ACC112 (cell line): ENCODE measurements around the gene TLR2.
A peak's percentile ranks its signal among the peaks of the same experiment; 100 is the strongest.
"Not testable (repeated sequence)": the region's sequence is repeated elsewhere in the genome, so short reads cannot be mapped to it uniquely, and the experiment has no call there.

Experiments
- H2AFZ ChIP-seq: fragments of 200-600 bp; sonication (generic); one replicate; pipeline ENCODE4 v1.6.0; 2017; ENCODE audit warnings: antibody characterized with exemption, low read length; ENCODE audit not compliant: unreplicated experiment
- H3K27ac ChIP-seq: fragments of 200-600 bp; sonication (generic); 2 replicates; pipeline ENCODE4 v1.5.1; 2014; ENCODE audit warnings: low read depth, mild to moderate bottlenecking, antibody characterized with exemption, low read length, moderate library complexity
- H3K27me3 ChIP-seq: fragments of 200-600 bp; sonication (generic); 2 replicates; pipeline ENCODE4 v1.6.1; 2014; ENCODE audit warnings: mild to moderate bottlenecking, antibody characterized with exemption, low read length, moderate library complexity, mixed read lengths; ENCODE audit not compliant: insufficient read depth
- H3K36me3 ChIP-seq: fragments of 200-600 bp; sonication (generic); 2 replicates; pipeline ENCODE4 v1.6.1; 2016; ENCODE audit warnings: mild to moderate bottlenecking, antibody characterized with exemption, low read length, moderate library complexity, mixed read lengths; ENCODE audit not compliant: insufficient read depth
- H3K4me1 ChIP-seq: fragments of 200-600 bp; sonication (generic); one replicate; pipeline ENCODE4 v1.6.1; 2016; ENCODE audit warnings: low read length, mixed read lengths; ENCODE audit not compliant: insufficient read depth, unreplicated experiment, control insufficient read depth
- H3K4me3 ChIP-seq: fragments of 200-600 bp; sonication (generic); 2 replicates; pipeline ENCODE4 v1.5.1; 2014; ENCODE audit warnings: mild to moderate bottlenecking, low read depth, low read length
- H3K79me2 ChIP-seq: fragments of 200-600 bp; sonication (generic); one replicate; pipeline ENCODE4 v1.6.0; 2016; ENCODE audit warnings: low read length; ENCODE audit not compliant: control insufficient read depth, unreplicated experiment, insufficient read depth

TLR2 gene

DNA sequence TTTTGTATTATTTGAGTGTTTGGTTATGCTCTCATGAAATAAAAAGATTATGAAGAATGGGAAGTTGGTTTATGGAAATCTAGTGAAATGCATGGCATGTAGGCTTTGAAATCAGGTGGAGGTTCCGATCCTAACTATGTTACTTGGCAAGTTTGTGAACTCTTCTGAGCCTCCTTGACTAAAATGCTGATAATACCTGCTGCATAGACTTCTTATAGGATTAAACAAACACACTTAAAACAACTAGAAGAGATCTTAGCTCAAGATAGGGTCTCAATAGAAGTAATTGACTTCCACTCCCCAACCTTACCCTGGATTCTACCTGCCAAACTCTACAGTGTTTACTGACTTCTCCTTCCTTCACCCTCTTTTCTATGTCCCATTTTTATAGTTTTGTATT lies 22.2 kb upstream of the TLR2 start:
- Histone ChIP-seq H3K79me2 (no peaks in the 10 kb centered on the region), H3K4me1 (peaks cover 22% of the 10 kb centered on the region)

DNA sequence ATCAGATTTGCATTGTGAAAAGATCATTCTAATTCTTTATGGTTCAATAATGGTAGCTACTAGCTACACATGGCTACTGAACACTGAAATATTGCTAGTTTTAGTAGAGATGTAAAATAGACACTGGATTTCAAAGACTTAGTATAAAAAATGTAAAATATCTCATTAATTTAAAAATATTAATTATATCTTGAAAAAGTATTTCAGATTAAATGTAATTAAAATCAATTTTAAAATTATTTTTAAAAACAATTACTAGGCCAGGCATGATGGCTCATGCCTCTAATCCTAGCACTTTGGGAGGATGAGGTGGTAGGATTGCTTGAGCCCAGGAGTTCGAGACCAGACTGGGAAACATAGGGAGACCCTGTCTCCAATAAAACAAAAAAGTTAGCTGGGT lies 20.4 kb upstream of the TLR2 start:
- peaks cover 21% of the 10 kb centered on the region for H3K4me1 ChIP-seq
- H3K79me2 ChIP-seq = no peaks in the 10 kb centered on the region
- H3K27me3 ChIP-seq = peaks cover 11% of the 10 kb centered on the region; the same call in 1 of the 2 replicates
- no peak overlapping the region for H3K27ac ChIP-seq
- H2AFZ ChIP-seq = no peak overlapping the region
- no peaks in the 10 kb centered on the region for H3K36me3 ChIP-seq
- no peak overlapping the region for H3K4me3 ChIP-seq

More for the DNA sequence above, 22.2 kb upstream of the TLR2 start:
- H3K27ac ChIP-seq = peak overlapping the region; percentile 20; the same call in 1 of the 2 replicates
- H3K27me3 ChIP-seq = no peaks in the 10 kb centered on the region
- H3K36me3 ChIP-seq = no peaks in the 10 kb centered on the region
- no peak overlapping the region for H2AFZ ChIP-seq
- no peak overlapping the region for H3K4me3 ChIP-seq

DNA sequence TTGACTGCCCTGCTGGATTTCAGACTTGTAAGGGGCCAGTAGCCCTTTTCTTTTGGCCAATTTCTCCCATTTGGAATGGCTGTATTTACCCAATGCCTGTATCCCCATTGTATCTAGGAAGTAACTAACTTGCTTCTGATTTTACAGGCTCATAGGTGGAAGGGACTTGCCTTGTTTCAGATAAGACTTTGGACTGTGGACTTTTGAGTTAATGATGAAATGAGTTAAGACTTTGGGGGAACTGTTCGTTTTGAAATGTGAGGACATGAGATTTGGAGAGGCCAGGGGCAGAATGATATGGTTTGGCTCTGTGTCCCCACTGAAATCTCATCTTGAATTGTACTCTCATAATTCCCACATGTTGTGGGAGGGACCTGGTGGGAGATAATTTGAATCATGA lies 17.6 kb upstream of the TLR2 start:
- H2AFZ ChIP-seq, H3K4me1 ChIP-seq, H3K36me3 ChIP-seq, H3K27ac ChIP-seq, H3K4me3 ChIP-seq, H3K79me2 ChIP-seq: not testable (repeated sequence)
- peaks cover 17% of the 10 kb centered on the region; the same call in 1 of the 2 replicates for H3K27me3 ChIP-seq

DNA sequence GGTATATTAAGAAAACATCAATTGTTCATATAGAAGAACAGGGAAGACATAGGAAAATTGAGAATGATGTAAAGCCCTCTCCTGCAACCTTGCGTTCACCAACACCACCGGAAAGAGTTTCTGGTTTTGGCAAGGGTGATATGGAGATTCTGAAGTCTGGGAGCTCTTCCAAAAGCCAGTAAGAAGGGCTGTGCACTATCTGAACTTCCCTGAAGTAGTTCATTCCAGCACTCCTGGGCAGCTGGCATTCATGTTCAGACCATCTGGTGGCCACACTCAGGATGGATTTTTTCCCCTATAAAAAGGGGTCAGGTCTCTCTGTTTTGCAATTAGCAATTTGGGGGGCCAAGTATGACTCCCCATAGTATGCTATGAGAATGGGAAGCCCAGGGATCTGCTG lies 15.4 kb upstream of the TLR2 start:
- Histone ChIP-seq H2AFZ (no peak overlapping the region), H3K36me3 (no peaks in the 10 kb centered on the region), H3K79me2 (no peaks in the 10 kb centered on the region), H3K27ac (no peak overlapping the region), H3K27me3 (peaks cover 17% of the 10 kb centered on the region; the same call in 1 of the 2 replicates), H3K4me1 (no peaks in the 10 kb centered on the region), H3K4me3 (no peak overlapping the region)

DNA sequence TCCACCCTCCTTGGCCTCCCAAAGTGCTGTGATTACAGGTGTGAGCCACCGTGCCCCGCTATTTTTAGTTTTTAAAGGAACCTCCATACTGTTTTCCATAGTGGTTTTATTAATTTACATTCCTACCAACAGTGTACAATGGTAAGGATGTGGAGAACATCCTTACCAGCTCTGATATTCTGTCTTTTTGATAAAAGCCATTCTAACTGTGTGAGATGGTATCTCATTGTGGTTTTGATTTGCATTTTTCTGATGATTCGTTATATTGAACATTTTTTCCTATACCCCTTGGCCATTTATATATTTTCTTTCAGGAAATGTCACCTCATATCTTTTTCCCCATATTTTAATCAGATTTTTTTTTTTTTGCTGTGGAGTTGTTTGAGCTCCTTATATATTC lies 14.2 kb upstream of the TLR2 start:
- H2AFZ ChIP-seq = no peak overlapping the region
- H3K27ac ChIP-seq = no peak overlapping the region
- no peaks in the 10 kb centered on the region for H3K36me3 ChIP-seq
- peaks cover 17% of the 10 kb centered on the region; the same call in 1 of the 2 replicates for H3K27me3 ChIP-seq
- H3K4me1 ChIP-seq = no peaks in the 10 kb centered on the region
- H3K4me3 ChIP-seq = no peak overlapping the region
- no peaks in the 10 kb centered on the region for H3K79me2 ChIP-seq

DNA sequence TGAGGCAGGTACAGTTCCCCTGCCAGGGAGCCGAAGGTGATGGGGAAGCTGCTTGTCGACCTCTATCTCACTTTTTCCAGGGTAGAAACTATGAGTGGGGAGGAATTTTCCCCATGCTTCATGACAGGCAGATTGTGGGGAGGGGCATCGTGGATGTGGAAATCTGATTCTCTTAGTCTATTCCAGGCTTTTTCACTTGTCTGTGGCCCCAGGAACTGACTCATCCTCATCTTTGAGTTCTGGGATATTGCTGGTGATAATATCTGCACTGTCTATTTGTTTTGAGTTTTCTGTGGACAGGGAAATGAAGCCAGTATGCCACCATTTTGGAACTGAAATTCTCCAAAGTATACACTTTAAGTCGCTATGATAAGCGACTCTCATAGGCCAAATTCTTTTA lies 7.6 kb upstream of the TLR2 start:
- H3K4me1 ChIP-seq = peaks cover 17% of the 10 kb centered on the region

DNA sequence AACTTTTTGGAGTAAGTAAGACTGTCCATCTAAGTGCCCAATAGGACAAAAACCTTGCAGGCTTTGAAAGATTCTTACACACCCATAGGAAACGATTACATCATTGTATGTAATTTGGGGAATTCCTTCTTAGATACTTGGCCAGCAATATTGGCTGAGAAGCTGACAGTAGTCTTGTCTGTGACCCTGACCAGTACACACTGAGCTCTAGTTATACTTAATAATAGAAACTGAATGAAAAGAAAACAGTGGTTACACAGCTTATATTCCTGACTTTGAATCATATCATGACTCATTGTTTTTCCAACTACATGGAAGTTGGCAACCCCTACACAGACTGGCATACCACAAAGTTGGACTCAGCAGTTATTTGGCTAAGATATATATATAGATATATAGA lies 7.1 kb upstream of the TLR2 start:
- Histone ChIP-seq H3K27ac (peak overlapping the region; percentile 81), H3K27me3 (peaks cover 11% of the 10 kb centered on the region), H3K79me2 (no peaks in the 10 kb centered on the region), H3K4me3 (no peak overlapping the region), H2AFZ (no peak overlapping the region), H3K36me3 (no peaks in the 10 kb centered on the region), H3K4me1 (peaks cover 17% of the 10 kb centered on the region)

More for the DNA sequence above, 7.6 kb upstream of the TLR2 start:
- H3K4me3 ChIP-seq = peak overlapping the region; percentile 38; the same call in 1 of the 2 replicates
- no peak overlapping the region for H2AFZ ChIP-seq
- H3K79me2 ChIP-seq = no peaks in the 10 kb centered on the region
- peaks cover 11% of the 10 kb centered on the region for H3K27me3 ChIP-seq
- peak overlapping the region; percentile 81 for H3K27ac ChIP-seq
- no peaks in the 10 kb centered on the region for H3K36me3 ChIP-seq

DNA sequence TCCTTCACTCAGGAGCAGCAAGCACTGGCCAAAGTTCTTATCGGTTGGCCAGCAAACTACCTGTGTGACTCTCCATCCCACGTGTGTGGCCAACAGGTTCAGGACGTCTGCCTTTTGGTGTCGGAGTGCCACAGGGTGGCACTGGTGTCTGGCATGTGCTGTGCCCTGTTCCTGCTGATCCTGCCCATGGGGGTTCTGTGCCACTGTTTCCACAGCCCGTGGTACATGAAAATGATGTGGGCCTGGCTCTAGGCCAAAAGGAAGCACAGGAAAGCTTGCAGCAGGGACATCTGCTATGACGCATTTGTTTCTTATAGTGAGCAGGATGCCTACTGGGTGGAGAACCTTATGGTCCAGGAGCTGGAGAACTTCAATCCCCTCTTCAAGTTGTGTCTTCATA lies 4.6 kb upstream of the TLR2 start:
- no peak overlapping the region for H3K27ac ChIP-seq
- H2AFZ ChIP-seq = no peak overlapping the region
- H3K79me2 ChIP-seq = no peaks in the 10 kb centered on the region
- H3K4me1 ChIP-seq = peaks cover 17% of the 10 kb centered on the region
- no peak overlapping the region for H3K4me3 ChIP-seq
- peaks cover 30% of the 10 kb centered on the region for H3K27me3 ChIP-seq
- no peaks in the 10 kb centered on the region for H3K36me3 ChIP-seq

DNA sequence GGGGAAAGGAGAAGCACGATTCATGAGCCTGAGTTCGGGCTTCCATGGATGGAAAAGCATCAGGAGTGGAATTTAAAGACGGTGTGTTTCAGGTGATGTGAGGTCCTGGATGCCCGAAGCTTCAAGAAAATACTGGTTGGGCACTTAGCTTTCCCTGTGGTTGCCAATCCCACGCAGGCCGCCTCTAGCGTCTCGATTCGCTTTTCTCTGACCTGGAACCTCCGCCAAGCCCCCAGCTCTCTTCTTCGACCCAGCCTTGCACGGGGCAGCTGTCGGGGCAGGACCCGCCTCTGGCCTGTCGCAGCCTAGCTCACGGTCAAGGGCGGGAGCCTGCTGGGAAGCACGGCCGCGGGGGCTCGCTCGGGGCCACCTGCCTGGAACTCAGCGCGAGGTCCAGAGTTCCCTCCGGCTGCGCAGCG lies 308 bp upstream of the TLR2 start:
- H3K27ac ChIP-seq = no peak overlapping the region
- H3K79me2 ChIP-seq = no peaks in the 10 kb centered on the region
- no peaks in the 10 kb centered on the region for H3K36me3 ChIP-seq
- peaks cover 43% of the 10 kb centered on the region for H3K27me3 ChIP-seq
- H3K4me1 ChIP-seq = no peaks in the 10 kb centered on the region
- peak overlapping the region; percentile 75 for H3K4me3 ChIP-seq
- peak overlapping the region; percentile 11 for H2AFZ ChIP-seq

DNA sequence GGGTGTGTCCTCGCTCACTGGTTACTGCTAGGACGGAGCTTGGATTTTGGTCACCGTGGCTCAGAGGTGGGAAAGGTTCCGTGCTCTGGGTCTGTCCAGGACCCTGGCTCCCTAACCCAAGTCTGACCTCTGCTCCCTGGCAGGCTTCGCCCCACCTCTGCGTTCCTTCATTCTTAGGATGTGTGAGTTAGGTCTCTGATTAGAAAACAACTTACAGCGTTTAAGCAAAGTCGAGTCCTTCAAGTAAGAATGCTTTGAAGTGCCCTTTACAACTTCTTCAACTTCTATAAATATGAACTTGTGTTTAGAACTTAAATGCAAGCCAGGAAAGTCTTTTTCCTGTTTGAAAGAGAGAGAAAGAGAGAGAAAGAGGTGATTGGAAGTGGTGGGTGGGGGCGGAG lies 891 bp downstream of the TLR2 start:
- Histone ChIP-seq H3K4me1 (no peaks in the 10 kb centered on the region), H3K79me2 (no peaks in the 10 kb centered on the region), H3K36me3 (no peaks in the 10 kb centered on the region), H3K27me3 (peaks cover 33% of the 10 kb centered on the region), H3K4me3 (peak overlapping the region; percentile 75), H2AFZ (no peak overlapping the region), H3K27ac (no peak overlapping the region)

DNA sequence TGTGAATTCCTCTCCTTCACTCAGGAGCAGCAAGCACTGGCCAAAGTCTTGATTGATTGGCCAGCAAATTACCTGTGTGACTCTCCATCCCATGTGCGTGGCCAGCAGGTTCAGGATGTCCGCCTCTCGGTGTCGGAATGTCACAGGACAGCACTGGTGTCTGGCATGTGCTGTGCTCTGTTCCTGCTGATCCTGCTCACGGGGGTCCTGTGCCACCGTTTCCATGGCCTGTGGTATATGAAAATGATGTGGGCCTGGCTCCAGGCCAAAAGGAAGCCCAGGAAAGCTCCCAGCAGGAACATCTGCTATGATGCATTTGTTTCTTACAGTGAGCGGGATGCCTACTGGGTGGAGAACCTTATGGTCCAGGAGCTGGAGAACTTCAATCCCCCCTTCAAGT lies 20.4 kb downstream of the TLR2 start:
- Histone ChIP-seq H3K27me3 (peaks cover 55% of the 10 kb centered on the region), H2AFZ (no peak overlapping the region), H3K4me3 (no peak overlapping the region), H3K4me1 (no peaks in the 10 kb centered on the region), H3K36me3 (no peaks in the 10 kb centered on the region), H3K79me2 (no peaks in the 10 kb centered on the region), H3K27ac (no peak overlapping the region)
